ENCODE data around the gene PNPO. TPM values are rescaled to one million over a fixed set of nuclear protein-coding genes. Genes with fewer than 3 reads are reported as not detected.
A peak's percentile ranks its signal among the peaks of the same experiment; 100 is the strongest.

The PNPO gene
- total and polyA plus RNA-seq, 2 of the 13 experiments (the other 11 are each of a cell fraction or from before 2014, with no cell fraction given), result 47.9 to 63.3 TPM

GRCh38 chr17:47952171-47953021 is 11.0 kb downstream of the PNPO start (continued):
- TF ChIP-seq ZHX2 (IDR thresholded peaks at IDR 0.05; ENCODE audit: low read depth) (no peak), ZHX2 (CRISPR knock-in tag; IDR thresholded peaks at IDR 0.05; ENCODE audit: borderline replicate concordance) (no peak), SP4 (CRISPR knock-in tag; IDR thresholded peaks at IDR 0.05) (no peak), TOE1 (CRISPR knock-in tag; IDR thresholded peaks at IDR 0.05) (no peak), HMGXB4 (CRISPR knock-in tag; IDR thresholded peaks at IDR 0.05; ENCODE audit: borderline replicate concordance in 1 of 2, low read depth in 1 of 2) (peak; percentile 40; a peak in 2 of 4 replicates), ZNF589 (CRISPR knock-in tag; conservative IDR thresholded peaks at IDR 0.05) (no peak), ZNF230 (CRISPR knock-in tag; IDR thresholded peaks at IDR 0.05) (no peak), CSRNP1 (CRISPR knock-in tag; IDR thresholded peaks at IDR 0.05) (no peak), BHLHE40 (IDR thresholded peaks at IDR 0.05; ENCODE audit: low read length) (no peak), NR2C2 (CRISPR knock-in tag; IDR thresholded peaks at IDR 0.05; ENCODE audit: borderline replicate concordance) (peak; percentile 61), ZNF570 (CRISPR knock-in tag; IDR thresholded peaks at IDR 0.05; ENCODE audit: borderline replicate concordance) (no peak), GZF1 (CRISPR knock-in tag; IDR thresholded peaks at IDR 0.05) (0 out of 2 replicates have a peak, but pooled peaks have one; percentile 43), ZUFSP (CRISPR knock-in tag; IDR thresholded peaks at IDR 0.05; ENCODE audit: borderline replicate concordance) (no peak), ZNF350 (CRISPR knock-in tag; IDR thresholded peaks at IDR 0.05; ENCODE audit: borderline replicate concordance, low read depth) (peak; percentile 65; the same call in 1 of the 2 replicates), HIVEP1 (CRISPR knock-in tag; IDR thresholded peaks at IDR 0.05) (no peak), HCFC1 (IDR thresholded peaks at IDR 0.05; ENCODE audit: low read depth, low read length) (no peak), DR1 (CRISPR knock-in tag; IDR thresholded peaks at IDR 0.05) (no peak), ZNF768 (CRISPR knock-in tag; IDR thresholded peaks at IDR 0.05) (no peak)
